ENCODE data around the gene BRAT1.

DNA sequence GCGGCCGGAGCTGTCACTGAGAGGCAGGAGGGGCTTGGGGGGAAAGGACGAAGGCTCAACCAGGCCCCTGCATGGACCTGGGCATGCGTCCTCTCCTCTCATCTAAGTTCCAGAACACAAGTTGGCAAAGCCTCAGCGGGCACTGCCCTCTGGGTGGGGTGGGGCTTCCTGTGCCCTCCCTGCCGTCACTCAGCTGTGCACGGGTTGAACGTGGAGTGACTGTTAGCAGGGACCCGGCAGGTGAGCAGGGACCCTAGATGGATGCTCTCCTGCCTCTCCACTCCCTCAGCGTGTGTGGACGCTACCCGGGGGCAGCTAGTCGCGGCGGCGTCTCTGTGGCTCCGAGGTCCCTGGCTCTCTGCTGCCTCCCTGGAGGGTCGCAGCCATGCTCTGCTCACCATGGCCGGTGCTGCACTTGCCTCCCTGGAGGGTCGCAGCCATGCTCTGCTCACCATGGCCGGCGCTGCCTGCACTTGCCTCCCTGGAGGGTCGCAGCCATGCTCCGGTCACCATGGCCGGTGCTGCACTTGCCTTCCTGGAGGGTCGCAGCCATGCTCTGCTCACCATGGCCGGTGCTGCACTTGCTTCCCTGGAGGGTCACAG, 40.0 kb upstream of the BRAT1 start:
- TF ChIP-seq, protein P1, sequence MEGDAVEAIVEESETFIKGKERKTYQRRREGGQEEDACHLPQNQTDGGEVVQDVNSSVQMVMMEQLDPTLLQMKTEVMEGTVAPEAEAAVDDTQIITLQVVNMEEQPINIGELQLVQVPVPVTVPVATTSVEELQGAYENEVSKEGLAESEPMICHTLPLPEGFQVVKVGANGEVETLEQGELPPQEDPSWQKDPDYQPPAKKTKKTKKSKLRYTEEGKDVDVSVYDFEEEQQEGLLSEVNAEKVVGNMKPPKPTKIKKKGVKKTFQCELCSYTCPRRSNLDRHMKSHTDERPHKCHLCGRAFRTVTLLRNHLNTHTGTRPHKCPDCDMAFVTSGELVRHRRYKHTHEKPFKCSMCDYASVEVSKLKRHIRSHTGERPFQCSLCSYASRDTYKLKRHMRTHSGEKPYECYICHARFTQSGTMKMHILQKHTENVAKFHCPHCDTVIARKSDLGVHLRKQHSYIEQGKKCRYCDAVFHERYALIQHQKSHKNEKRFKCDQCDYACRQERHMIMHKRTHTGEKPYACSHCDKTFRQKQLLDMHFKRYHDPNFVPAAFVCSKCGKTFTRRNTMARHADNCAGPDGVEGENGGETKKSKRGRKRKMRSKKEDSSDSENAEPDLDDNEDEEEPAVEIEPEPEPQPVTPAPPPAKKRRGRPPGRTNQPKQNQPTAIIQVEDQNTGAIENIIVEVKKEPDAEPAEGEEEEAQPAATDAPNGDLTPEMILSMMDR (IDR thresholded peaks at IDR 0.05) = no peak
- TF ChIP-seq POLR2A (IDR thresholded peaks at IDR 0.05) = no peak

Data from lower leg skin (tissue), 3 donors.